ENCODE measurements around the gene ASRGL1. TPM values are rescaled to one million over a fixed set of nuclear protein-coding genes. Genes with fewer than 3 reads are reported as not detected.

The ASRGL1 gene
- 0.12 and 1.00 TPM in 2 replicates for total RNA-seq

GRCh38 chr11:62337303-62338181 lies at the start of gene ASRGL1:
TSS of gene ASRGL1 (plus strand) at chr11:62337448. CDS start at chr11:62337978, 530 bp downstream.

GRCh38 chr11:62298975-62299374 lies 38.3 kb upstream of the ASRGL1 start, which contains the start of gene SCGB1D4:
TSS of gene SCGB1D4 (minus strand) at chr11:62299075. CDS start at chr11:62299010, 65 bp downstream.

GRCh38 chr11:62418733-62419132 lies 81.5 kb downstream of the ASRGL1 start, which contains the start of gene SCGB1A1:
TSS of gene SCGB1A1 (plus strand) at chr11:62419033. CDS start at chr11:62419096, 63 bp downstream.

Other genes starting within 250 kb of the ASRGL1 start
- gene INCENP, start 213.4 kb upstream of the ASRGL1 start, total RNA-seq: 16.5 and 51.4 TPM in 2 replicates
- not detected in 2 replicates for gene SCGB1D1, start 147.2 kb upstream of the ASRGL1 start, total RNA-seq
- not detected in 2 replicates for gene SCGB2A1, start 128.8 kb upstream of the ASRGL1 start, total RNA-seq
- gene SCGB1D2, start 95.2 kb upstream of the ASRGL1 start, total RNA-seq: not detected in 2 replicates
- gene SCGB2A2, start 67.3 kb upstream of the ASRGL1 start, total RNA-seq: not detected in 2 replicates
- gene SCGB1D4, start 38.4 kb upstream of the ASRGL1 start, total RNA-seq: not detected in 2 replicates
- not detected in 2 replicates for gene SCGB1A1, start 81.6 kb downstream of the ASRGL1 start, total RNA-seq
- 598 and 812 TPM in 2 replicates for gene AHNAK, start 209.4 kb downstream of the ASRGL1 start, total RNA-seq
- 1,010 and 1,304 TPM in 2 replicates for gene EEF1G, start 236.4 kb downstream of the ASRGL1 start, total RNA-seq